Activated T-cell treated with anti-CD3 and anti-CD28 coated beads, Interleukin-2, amount 50 U/mL, for 24 hours (primary cell): ENCODE results near the gene ACAN.
A peak's percentile ranks its signal among the peaks of the same experiment; 100 is the strongest.
"Not testable (repeated sequence)": the region's sequence is repeated elsewhere in the genome, so short reads cannot be mapped to it uniquely, and the experiment has no call there.

Experiments used
- DNase-seq: peaks from one replicate; pipeline ENCODE4 v3.0.0-alpha.2; 2020
- H3K27ac Mint-ChIP-seq: 2 replicates; pipeline ENCODE4 v1.8.0; 2020; ENCODE audit warnings: mild to moderate bottlenecking, mixed read lengths
- H3K27me3 Mint-ChIP-seq: 2 replicates; pipeline ENCODE4 v1.8.0; 2020; ENCODE audit warnings: mixed read lengths
- H3K36me3 Mint-ChIP-seq: 2 replicates; pipeline ENCODE4 v1.8.0; 2020; ENCODE audit warnings: low read depth, mixed read lengths
- H3K4me1 Mint-ChIP-seq: 2 replicates; pipeline ENCODE4 v1.8.0; 2020; ENCODE audit warnings: low read depth, mixed read lengths
- H3K4me3 Mint-ChIP-seq: 2 replicates; pipeline ENCODE4 v1.8.0; 2020; ENCODE audit warnings: mild to moderate bottlenecking, moderate library complexity, mixed read lengths
- H3K9me3 Mint-ChIP-seq: 2 replicates; pipeline ENCODE4 v1.8.0; 2020; ENCODE audit warnings: mixed read lengths

The ACAN gene

GRCh38 chr15:88913017-88913849 is 110.0 kb downstream of the ACAN start, which contains the start of gene MFGE8:
Gene MFGE8 (minus strand): TSS chr15:88913379. CDS start chr15:88913319, 60 bp downstream.
- Mint-ChIP-seq H3K27ac (peak within 1 kb of the TSS; percentile 87), H3K4me1 (peaks cover 31% of the 10 kb centered on the region), H3K27me3 (peaks cover 15% of the 10 kb centered on the region), H3K36me3 (peaks cover 4% of the 10 kb centered on the region), H3K9me3 (no peaks in the 10 kb centered on the region), H3K4me3 (peak within 1 kb of the TSS; percentile 81)
- DNase-seq: peak; percentile 83

DNA sequence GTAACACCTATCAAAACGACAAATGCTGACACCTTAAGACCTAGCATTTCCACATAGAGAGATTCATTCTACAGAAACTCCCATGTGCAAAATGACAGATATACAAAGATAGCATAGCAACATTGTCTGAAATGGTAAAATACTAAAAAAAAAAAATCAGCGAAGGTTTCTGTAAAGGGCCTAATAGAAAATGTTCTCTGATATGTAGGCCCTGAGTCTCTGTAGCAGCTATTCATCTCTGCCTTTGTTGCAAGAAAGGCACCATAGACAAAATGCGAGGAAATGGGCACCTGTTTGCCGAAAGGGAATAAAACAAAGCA is 110.6 kb downstream of the ACAN start:
- H3K4me3 Mint-ChIP-seq: peak overlapping the region; percentile 81
- H3K36me3 Mint-ChIP-seq: peaks cover 4% of the 10 kb centered on the region
- H3K4me1 Mint-ChIP-seq: peaks cover 37% of the 10 kb centered on the region
- peak overlapping the region; percentile 87 for H3K27ac Mint-ChIP-seq
- DNase-seq: no peak
- peaks cover 15% of the 10 kb centered on the region for H3K27me3 Mint-ChIP-seq
- no peaks in the 10 kb centered on the region for H3K9me3 Mint-ChIP-seq

- Mint-ChIP-seq H3K4me1 (peaks cover 47% of the 10 kb centered on the region), H3K36me3 (no peaks in the 10 kb centered on the region), H3K27me3 (peaks cover 21% of the 10 kb centered on the region), H3K4me3 (no peak overlapping the region), H3K9me3 (no peaks in the 10 kb centered on the region), H3K27ac (no peak overlapping the region)
- DNase-seq: no peak
Measured at GRCh38 chr15:88915354-88915753, 112.1 kb downstream of the ACAN start.

GRCh38 chr15:88917760-88918159 is 114.5 kb downstream of the ACAN start:
- H3K4me3 Mint-ChIP-seq: no peak overlapping the region
- DNase-seq: no peak
- H3K9me3 Mint-ChIP-seq: no peaks in the 10 kb centered on the region
- no peaks in the 10 kb centered on the region for H3K36me3 Mint-ChIP-seq
- no peak overlapping the region for H3K27ac Mint-ChIP-seq
- H3K4me1 Mint-ChIP-seq: peaks cover 45% of the 10 kb centered on the region
- H3K27me3 Mint-ChIP-seq: peaks cover 37% of the 10 kb centered on the region

- Mint-ChIP-seq H3K9me3 (no peaks in the 10 kb centered on the region), H3K27me3 (peaks cover 41% of the 10 kb centered on the region), H3K4me1 (peaks cover 40% of the 10 kb centered on the region), H3K27ac (peak overlapping the region; percentile 75), H3K36me3 (no peaks in the 10 kb centered on the region), H3K4me3 (peak overlapping the region; percentile 26)
- DNase-seq: no peak
Measured at GRCh38 chr15:88918738-88919137, 115.5 kb downstream of the ACAN start.

DNA sequence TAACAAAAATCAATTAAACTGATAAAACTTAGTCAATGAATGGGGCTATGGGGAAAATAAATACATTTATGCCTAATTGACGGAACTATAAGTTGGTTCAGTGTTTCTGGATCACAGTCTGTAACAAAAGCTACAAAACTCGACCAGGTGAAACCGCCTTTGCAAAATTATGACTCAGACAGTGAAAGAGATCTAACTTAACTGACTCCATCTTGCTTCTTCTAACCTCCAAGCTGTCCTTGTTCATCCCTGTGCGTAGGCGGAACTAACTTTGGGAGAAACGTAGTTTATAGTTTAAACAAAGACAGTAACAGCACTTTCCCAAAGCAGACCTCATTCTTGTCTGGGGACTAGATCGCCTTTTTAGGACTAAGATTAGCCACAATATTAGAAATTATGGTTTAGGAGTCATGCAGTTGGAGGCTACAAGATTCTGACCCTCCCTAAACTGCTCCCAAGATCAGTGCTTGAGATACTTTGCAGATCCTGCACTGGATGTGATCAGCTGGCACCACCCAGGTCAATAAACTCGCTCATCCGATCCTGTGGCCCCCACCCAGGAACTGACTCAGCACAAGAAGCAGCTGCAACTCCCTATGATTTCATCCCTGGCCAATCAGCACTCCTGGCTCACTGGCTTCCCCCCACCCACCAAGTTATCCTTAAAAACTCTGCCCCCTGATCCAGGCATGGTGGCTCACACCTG is 117.1 kb downstream of the ACAN start:
- peaks cover 44% of the 10 kb centered on the region for H3K27me3 Mint-ChIP-seq
- H3K4me1 Mint-ChIP-seq: peaks cover 41% of the 10 kb centered on the region
- no peaks in the 10 kb centered on the region for H3K36me3 Mint-ChIP-seq
- no peaks in the 10 kb centered on the region for H3K9me3 Mint-ChIP-seq
- H3K27ac Mint-ChIP-seq: peak overlapping the region; percentile 53
- no peak overlapping the region for H3K4me3 Mint-ChIP-seq
- DNase-seq: no peak

- Mint-ChIP-seq H3K27ac (peak overlapping the region; percentile 53), H3K27me3 (peaks cover 42% of the 10 kb centered on the region), H3K4me1 (peaks cover 41% of the 10 kb centered on the region)
- not testable (repeated sequence) for H3K36me3 Mint-ChIP-seq, H3K9me3 Mint-ChIP-seq, H3K4me3 Mint-ChIP-seq
- peak; percentile 49 for DNase-seq
Measured at GRCh38 chr15:88920892-88921435, 117.7 kb downstream of the ACAN start.
